ENCODE results near the gene PTK6. TPM values are rescaled to one million over a fixed set of nuclear protein-coding genes. Genes with fewer than 3 reads are reported as not detected.

PTK6 gene
- under 0.01 TPM in 1 of 2 replicates, not detected in the other for total RNA-seq

DNA sequence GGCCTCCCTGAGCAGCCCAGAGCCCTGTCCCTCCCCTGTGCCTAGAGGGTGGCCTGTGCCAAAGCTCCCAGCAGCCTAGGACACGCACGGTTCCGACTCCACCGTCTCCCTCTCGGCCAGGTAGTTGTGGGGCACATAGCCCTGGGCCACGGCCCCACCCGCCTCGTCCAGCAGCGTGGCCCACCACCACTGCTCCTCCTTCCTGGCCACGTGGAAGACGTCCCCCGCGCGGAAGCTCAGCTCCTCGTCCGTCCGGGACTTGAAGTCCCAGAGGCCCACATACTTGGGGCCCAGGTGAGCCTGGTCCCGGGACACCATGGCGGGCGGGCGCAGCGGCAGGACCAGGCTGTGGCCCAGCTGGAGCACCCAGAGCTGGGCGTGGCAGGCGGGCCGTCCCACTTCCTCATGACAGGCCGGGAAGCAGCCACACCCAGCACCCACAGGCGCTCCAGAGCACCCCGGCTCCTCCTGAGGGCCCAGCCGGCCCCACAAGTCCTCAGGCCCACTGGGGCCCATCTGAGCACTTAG is at the start of gene PTK6:
PTK6 (minus strand) TSS at position 380 of the 528 bp plus-strand sequence; CDS start at position 318, 62 bp downstream.

DNA sequence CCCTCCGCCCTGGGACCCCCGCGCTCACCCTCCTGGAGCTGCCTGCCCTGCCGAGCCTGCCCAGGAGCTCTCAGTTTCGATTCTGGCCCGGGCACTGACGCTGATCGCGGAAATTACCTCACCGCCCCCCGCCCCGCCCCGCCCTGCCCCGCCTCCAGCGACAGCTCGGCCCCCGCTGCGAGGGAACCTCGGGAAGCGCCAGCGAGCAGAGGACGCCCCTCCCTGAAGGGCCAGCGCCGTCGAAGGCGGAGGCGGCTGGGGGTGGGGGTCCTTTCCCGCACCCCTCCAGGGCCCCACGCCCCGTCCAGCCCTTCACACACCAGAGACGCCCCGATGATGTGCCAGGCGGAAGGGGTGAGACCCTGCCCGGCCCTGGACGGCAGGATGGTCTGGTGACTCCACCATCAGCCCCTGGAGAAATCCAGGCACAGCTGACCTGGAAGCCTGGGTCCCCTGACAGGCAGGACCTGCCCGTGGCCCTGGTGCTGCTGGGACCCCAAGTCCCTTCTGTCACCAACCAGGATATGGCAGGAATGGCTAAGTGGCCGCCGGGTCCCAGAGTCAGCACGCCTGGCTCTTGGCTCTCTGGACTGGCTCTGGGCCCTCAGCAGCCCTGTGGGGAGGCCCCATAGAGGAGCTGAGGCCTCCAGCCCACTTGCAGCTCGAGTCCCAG is 37.1 kb upstream of the PTK6 start, which contains the start of gene HELZ2:
HELZ2 (minus strand) TSS at position 84 of the 673 bp plus-strand sequence. CDS start 1,854 bp downstream, outside the sequence.

DNA sequence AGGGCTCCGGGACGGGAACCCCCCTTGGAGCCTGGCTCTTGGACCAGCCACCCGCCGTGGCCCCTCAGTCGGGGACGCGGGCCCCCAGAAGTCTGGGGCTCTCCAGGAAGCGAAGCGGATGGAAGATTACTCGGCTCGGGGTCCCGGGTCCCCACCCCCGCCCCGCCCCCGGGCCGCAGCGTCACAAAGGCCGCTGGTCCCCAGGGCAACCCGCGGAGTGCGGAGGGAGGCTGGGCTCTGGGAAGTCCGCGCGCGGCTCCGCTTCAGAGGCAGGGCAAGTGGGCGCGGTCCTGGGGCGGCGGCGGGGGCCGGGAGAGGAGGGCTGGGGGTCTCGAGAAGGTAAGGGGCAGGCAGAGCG is 16.7 kb upstream of the PTK6 start, which contains the start of gene FNDC11:
FNDC11 (plus strand) TSS at position 227 of the 358 bp plus-strand sequence. CDS start 1,505 bp downstream, outside the sequence.

DNA sequence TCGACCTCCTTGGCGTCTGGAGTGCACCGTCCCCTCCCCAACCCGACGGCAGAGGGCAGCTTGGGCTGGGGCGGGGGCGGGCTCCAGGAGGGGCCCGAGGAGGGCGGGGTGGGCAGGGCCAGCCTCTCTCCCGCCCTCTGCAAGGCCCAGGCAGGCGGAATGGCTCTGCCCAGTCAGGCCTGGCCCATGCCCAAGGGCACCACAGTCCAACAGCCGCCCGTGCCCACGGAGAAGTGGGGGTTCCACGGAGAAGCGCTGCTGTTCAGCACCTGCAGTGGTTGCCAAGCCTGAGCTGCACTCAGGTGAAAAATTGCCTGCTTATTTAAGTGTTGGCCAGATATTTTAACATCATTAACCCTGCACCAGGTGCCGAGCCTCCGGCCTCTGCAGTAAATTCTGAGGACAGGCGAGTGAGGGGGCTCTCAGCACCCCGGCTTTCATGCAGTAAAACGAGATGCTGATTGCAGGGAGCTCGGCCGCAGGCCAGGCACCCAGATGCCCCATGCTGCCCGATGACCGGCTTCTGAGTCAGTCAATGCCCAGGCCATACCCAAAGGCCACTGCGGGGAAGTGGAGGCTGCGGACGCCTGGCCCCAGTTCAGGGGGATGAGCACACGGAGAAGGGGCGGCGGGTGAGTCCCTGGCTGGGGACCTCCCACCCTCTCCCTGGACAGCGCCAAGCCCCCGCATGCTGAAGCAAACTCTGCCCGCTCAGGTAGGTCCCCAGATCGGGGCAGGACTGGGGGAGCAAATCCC is 10.7 kb upstream of the PTK6 start, which contains the start of gene SRMS:
SRMS (minus strand) TSS at position 25 of the 756 bp plus-strand sequence. CDS start 286 bp downstream, outside the sequence.

DNA sequence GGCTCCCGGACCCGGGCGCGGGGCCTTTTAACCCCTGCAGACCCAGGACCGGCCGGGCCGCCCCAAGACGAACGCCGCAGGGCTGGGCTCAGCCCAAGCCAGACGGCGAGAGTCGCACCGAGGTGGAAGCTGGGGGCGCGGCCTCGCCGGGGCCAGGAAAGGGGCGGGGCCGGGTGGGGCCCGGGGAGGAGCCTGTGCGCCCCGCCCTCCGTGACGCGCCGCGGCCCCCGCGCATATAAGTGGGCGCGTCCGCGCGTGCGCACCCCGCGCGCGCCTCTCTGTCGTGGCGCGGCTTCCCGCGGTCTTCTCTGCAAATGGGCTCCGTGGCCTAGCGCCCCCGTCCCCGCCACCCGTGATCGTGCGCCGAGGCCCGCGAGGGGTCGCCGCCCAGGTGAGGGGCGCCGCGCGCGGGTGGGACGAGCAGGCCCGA is 16.7 kb downstream of the PTK6 start, which contains the start of gene PPDPF:
PPDPF (plus strand) TSS at position 262 of the 430 bp plus-strand sequence. CDS start 544 bp downstream, outside the sequence.

DNA sequence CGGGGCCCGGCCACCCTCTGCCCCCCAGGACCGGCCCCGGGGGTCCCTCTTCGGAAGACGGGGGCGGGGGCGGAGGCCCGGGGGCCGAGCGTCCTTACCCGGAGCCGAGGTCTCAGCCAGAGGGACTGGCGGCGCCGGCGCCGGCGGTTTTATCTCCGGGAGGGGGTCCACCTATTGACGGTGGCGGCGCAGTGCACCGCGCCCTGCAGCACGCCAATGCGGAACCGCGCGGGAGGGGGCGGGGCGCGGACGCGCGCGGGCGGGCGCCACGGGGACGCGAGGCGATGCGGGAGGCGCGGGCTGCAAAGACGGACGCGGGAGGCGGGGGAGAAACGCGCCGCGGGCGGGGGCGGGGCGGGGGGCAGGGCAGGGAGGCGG is 38.2 kb downstream of the PTK6 start, which contains the start of gene EEF1A2:
EEF1A2 (minus strand) TSS at position 124 of the 378 bp plus-strand sequence. CDS start 1,320 bp downstream, outside the sequence.

Other genes starting within 250 kb of the PTK6 start
- not detected in 2 replicates for gene COL20A1, start 244.2 kb downstream of the PTK6 start, total RNA-seq
- 0.09 TPM in 1 of 2 replicates, not detected in the other for gene CHRNA4, start 176.0 kb downstream of the PTK6 start, total RNA-seq
- not detected in 2 replicates for gene KCNQ2, start 64.7 kb downstream of the PTK6 start, total RNA-seq
- gene EEF1A2, start 38.3 kb downstream of the PTK6 start, total RNA-seq, result 5.8 and 7.9 TPM in 2 replicates
- gene PPDPF, start 16.6 kb downstream of the PTK6 start, total RNA-seq, result 13.2 and 14.0 TPM in 2 replicates
- gene SRMS, start 10.4 kb upstream of the PTK6 start, total RNA-seq, result not detected in 2 replicates
- gene FNDC11, start 16.8 kb upstream of the PTK6 start, total RNA-seq, result 1.2 and 2.1 TPM in 2 replicates
- 22.0 and 26.4 TPM in 2 replicates for gene HELZ2, start 36.9 kb upstream of the PTK6 start, total RNA-seq
- gene GMEB2, start 89.7 kb upstream of the PTK6 start, total RNA-seq, result 6.0 and 6.9 TPM in 2 replicates
- gene STMN3, start 116.0 kb upstream of the PTK6 start, total RNA-seq, result 0.43 and 0.76 TPM in 2 replicates
- 4.7 and 5.6 TPM in 2 replicates for gene RTEL1, start 120.9 kb upstream of the PTK6 start, total RNA-seq
- 1.3 and 1.8 TPM in 2 replicates for gene TNFRSF6B, start 159.3 kb upstream of the PTK6 start, total RNA-seq
- 27.6 and 35.8 TPM in 2 replicates for gene ARFRP1, start 170.6 kb upstream of the PTK6 start, total RNA-seq
- gene ZGPAT, start 170.7 kb upstream of the PTK6 start, total RNA-seq, result 14.4 and 14.6 TPM in 2 replicates
- 0.86 and 0.87 TPM in 2 replicates for gene LIME1, start 199.3 kb upstream of the PTK6 start, total RNA-seq
- 5.5 and 6.4 TPM in 2 replicates for gene SLC2A4RG, start 202.4 kb upstream of the PTK6 start, total RNA-seq